Neuronal stem cell (in vitro differentiated cells): ENCODE results near the gene HNMT.

Experiments
- DNase-seq: peaks from one replicate; pipeline ENCODE4 v3.0.0-alpha.2; 2013; ENCODE audit warnings: low spot score
- H2AFZ ChIP-seq: one replicate; pipeline ENCODE4 v1.6.1; 2013; ENCODE audit warnings: mild to moderate bottlenecking, low read length, inconsistent platforms
- H2AK5ac ChIP-seq: 2 replicates; pipeline ENCODE4 v1.6.1; 2013; ENCODE audit warnings: low read depth, mild to moderate bottlenecking, inconsistent platforms, low read length, moderate library complexity, mixed read lengths
- H2BK120ac ChIP-seq: 2 replicates; pipeline ENCODE4 v1.6.1; 2013; ENCODE audit warnings: low read depth, mild to moderate bottlenecking, inconsistent platforms, low read length, moderate library complexity, mixed read lengths
- H2BK12ac ChIP-seq: one replicate; pipeline ENCODE4 v1.6.1; 2013; ENCODE audit warnings: low read length, inconsistent platforms
- H2BK15ac ChIP-seq: 2 replicates; pipeline ENCODE4 v1.6.1; 2013; ENCODE audit warnings: mild to moderate bottlenecking, low read length, inconsistent platforms, mixed read lengths
- H2BK5ac ChIP-seq: one replicate; pipeline ENCODE4 v1.6.1; 2013; ENCODE audit warnings: inconsistent platforms, mild to moderate bottlenecking, low read length, moderate library complexity
- H3K14ac ChIP-seq: one replicate; pipeline ENCODE4 v1.6.1; 2013; ENCODE audit warnings: low read length, inconsistent platforms
- H3K18ac ChIP-seq: 2 replicates; pipeline ENCODE4 v1.6.1; 2013; ENCODE audit warnings: low read length, inconsistent platforms
- H3K23ac ChIP-seq: 2 replicates; pipeline ENCODE4 v1.6.1; 2013; ENCODE audit warnings: low read depth, mild to moderate bottlenecking, mixed read lengths, low read length, inconsistent platforms; ENCODE audit not compliant: poor library complexity
- H3K27ac ChIP-seq: replicated peaks from 3 replicates; pipeline ENCODE4 v1.5.1; 2013; ENCODE audit warnings: low read length, inconsistent platforms
- H3K27me3 ChIP-seq, 3 experiments: 2 replicates each; pipeline ENCODE4 v1.6.1; 2013; ENCODE audit warnings: low read length in 3 of 3, mild to moderate bottlenecking in 2 of 3, inconsistent platforms in 1 of 3, low read depth in 1 of 3, mixed read lengths in 1 of 3, moderate library complexity in 1 of 3; ENCODE audit not compliant: control insufficient read depth in 3 of 3, insufficient read depth in 3 of 3
- H3K36me3 ChIP-seq, 2 donors: replicated peaks in 1 of 2; 2 replicates each; pipeline ENCODE4 v1.6.1; 2013; ENCODE audit warnings: low read length in 2 of 2; ENCODE audit not compliant: control insufficient read depth in 2 of 2, insufficient read depth in 2 of 2
- H3K4ac ChIP-seq: 2 replicates; pipeline ENCODE4 v1.6.1; 2013; ENCODE audit warnings: inconsistent platforms, mild to moderate bottlenecking, low read length, moderate library complexity
- H3K4me1 ChIP-seq, 2 donors: 1 replicate in 1 of 2; 2 replicates in 1 of 2; pipeline ENCODE4 v1.6.1; 2013; ENCODE audit warnings: low read length in 2 of 2, low read depth in 1 of 2; ENCODE audit not compliant: control insufficient read depth in 2 of 2, insufficient read depth in 1 of 2
- H3K4me2 ChIP-seq: one replicate; pipeline ENCODE4 v1.6.1; 2013; ENCODE audit warnings: mild to moderate bottlenecking, low read length, inconsistent platforms; ENCODE audit not compliant: insufficient read depth, poor library complexity, severe bottlenecking
- H3K4me3 ChIP-seq, 2 donors: 2 replicates each; pipeline ENCODE4 v1.5.1; 2013; ENCODE audit warnings: low read length in 2 of 2, mild to moderate bottlenecking in 2 of 2, inconsistent platforms in 1 of 2, moderate library complexity in 1 of 2
- H3K79me1 ChIP-seq: one replicate; pipeline ENCODE4 v1.6.1; 2013; ENCODE audit warnings: low read depth, mild to moderate bottlenecking, inconsistent platforms, low read length, moderate library complexity
- H3K9ac ChIP-seq: one replicate; pipeline ENCODE4 v1.6.1; 2013; ENCODE audit warnings: mild to moderate bottlenecking, low read depth, low read length, inconsistent platforms; ENCODE audit not compliant: poor library complexity
- H3K9me3 ChIP-seq, 2 donors: replicated peaks in 1 of 2; 2 replicates each; pipeline versions ENCODE3 to v1.6.1; 2013; ENCODE audit warnings: low read length in 2 of 2, mild to moderate bottlenecking in 2 of 2, inconsistent platforms in 1 of 2, low read depth in 1 of 2, mixed read lengths in 1 of 2, moderate library complexity in 1 of 2; ENCODE audit not compliant: control insufficient read depth in 2 of 2, insufficient read depth in 1 of 2
- H4K8ac ChIP-seq: one replicate; pipeline ENCODE4 v1.6.1; 2013; ENCODE audit warnings: low read depth, mild to moderate bottlenecking, inconsistent platforms, low read length, moderate library complexity
- H4K91ac ChIP-seq: one replicate; pipeline ENCODE4 v1.6.1; 2013; ENCODE audit warnings: low read length, low read depth, mild to moderate bottlenecking, inconsistent platforms; ENCODE audit not compliant: poor library complexity
- WGBS, 2 donors: extraction: QIAGEN DNeasy Blood & Tissue Kit; methylation state at CpG; one replicate each; pipeline ENCODE4 v1.1.7; 2013; ENCODE audit warnings: missing lambda C conversion rate in 2 of 2, mixed read lengths in 1 of 2; ENCODE audit not compliant: insufficient read length in 2 of 2, insufficient replicate concordance in 1 of 2; ENCODE audit errors: extremely low coverage in 2 of 2; 5-methylcytosine and 5-hydroxymethylcytosine counted together

HNMT gene

GRCh38 chr2:138029276-138029675 lies 65.0 kb downstream of the HNMT start:
- no peak overlapping the region for H3K23ac ChIP-seq
- no peak overlapping the region for H2BK15ac ChIP-seq
- no peak overlapping the region for H3K18ac ChIP-seq
- peaks cover 0 to 2% of the 10 kb centered on the region in 2 donors for H3K4me1 ChIP-seq
- DNase-seq: no peak
- H3K4ac ChIP-seq: no peak overlapping the region
- no peak overlapping the region for H2BK5ac ChIP-seq
- no peak overlapping the region for H2BK120ac ChIP-seq
- H3K4me3 ChIP-seq: no peak overlapping the region
- no peaks in the 10 kb centered on the region for H3K36me3 ChIP-seq
- no peak overlapping the region for H2AK5ac ChIP-seq
- H4K8ac ChIP-seq: no peak overlapping the region
- no peak overlapping the region for H2BK12ac ChIP-seq
- H3K27ac ChIP-seq: no peak overlapping the region
- no peaks in the 10 kb centered on the region for H3K9me3 ChIP-seq
- no peaks in the 10 kb centered on the region for H3K27me3 ChIP-seq
- H3K14ac ChIP-seq: no peak overlapping the region
- no peak overlapping the region for H3K9ac ChIP-seq
- no peaks in the 10 kb centered on the region for H3K79me1 ChIP-seq
- no peak overlapping the region for H4K91ac ChIP-seq
- H2AFZ ChIP-seq: no peak overlapping the region
- H3K4me2 ChIP-seq: no peak overlapping the region

GRCh38 chr2:138030459-138030858 lies 66.2 kb downstream of the HNMT start:
- Histone ChIP-seq H3K27me3 (no peaks in the 10 kb centered on the region), H3K27ac (no peak overlapping the region), H3K79me1 (no peaks in the 10 kb centered on the region), H3K4ac (no peak overlapping the region), H3K14ac (no peak overlapping the region), H2BK15ac (no peak overlapping the region), H2BK5ac (no peak overlapping the region), H4K8ac (no peak overlapping the region), H2AFZ (no peak overlapping the region), H3K36me3 (no peaks in the 10 kb centered on the region), H3K4me1 (peaks cover 0 to 2% of the 10 kb centered on the region in 2 donors), H2BK12ac (no peak overlapping the region), H3K4me2 (no peak overlapping the region), H3K18ac (no peak overlapping the region), H3K9ac (no peak overlapping the region), H2BK120ac (no peak overlapping the region), H3K9me3 (no peaks in the 10 kb centered on the region), H2AK5ac (no peak overlapping the region), H3K4me3 (no peak overlapping the region), H4K91ac (no peak overlapping the region), H3K23ac (no peak overlapping the region)
- WGBS, 2 donors: no CpG with 5 or more reads among the region's 3 CpGs
- DNase-seq: no peak

- H2AFZ ChIP-seq: no peak overlapping the region
- no peak overlapping the region for H3K4me3 ChIP-seq
- no peak overlapping the region for H2BK15ac ChIP-seq
- H3K4me2 ChIP-seq: no peak overlapping the region
- no peak overlapping the region for H2AK5ac ChIP-seq
- no peak overlapping the region for H2BK120ac ChIP-seq
- no peak overlapping the region for H3K14ac ChIP-seq
- H3K27me3 ChIP-seq: no peaks in the 10 kb centered on the region
- no peak overlapping the region for H3K9ac ChIP-seq
- WGBS, 2 donors: no CpG with 5 or more reads among the region's 2 CpGs
- no peaks in the 10 kb centered on the region for H3K79me1 ChIP-seq
- no peak overlapping the region for H4K91ac ChIP-seq
- H4K8ac ChIP-seq: no peak overlapping the region
- H3K23ac ChIP-seq: no peak overlapping the region
- no peaks in the 10 kb centered on the region for H3K9me3 ChIP-seq
- no peak for DNase-seq
- H2BK5ac ChIP-seq: no peak overlapping the region
- no peak overlapping the region for H3K4ac ChIP-seq
- no peak overlapping the region for H3K18ac ChIP-seq
- peaks cover 0 to 2% of the 10 kb centered on the region in 2 donors for H3K4me1 ChIP-seq
- no peak overlapping the region for H3K27ac ChIP-seq
- H2BK12ac ChIP-seq: no peak overlapping the region
- no peaks in the 10 kb centered on the region for H3K36me3 ChIP-seq
These were observed 68.1 kb downstream of the HNMT start for GRCh38 chr2:138032334-138032733.

GRCh38 chr2:138034536-138034935 lies 70.3 kb downstream of the HNMT start:
- no peak overlapping the region for H4K91ac ChIP-seq
- H3K4me1 ChIP-seq: peaks cover 0 to 2% of the 10 kb centered on the region in 2 donors
- no peak overlapping the region for H2BK12ac ChIP-seq
- H2BK15ac ChIP-seq: no peak overlapping the region
- H3K23ac ChIP-seq: no peak overlapping the region
- no peaks in the 10 kb centered on the region for H3K27me3 ChIP-seq
- H2BK5ac ChIP-seq: no peak overlapping the region
- no peaks in the 10 kb centered on the region for H3K36me3 ChIP-seq
- H2AK5ac ChIP-seq: no peak overlapping the region
- H3K9me3 ChIP-seq: no peaks in the 10 kb centered on the region
- no peak overlapping the region for H4K8ac ChIP-seq
- no peak overlapping the region for H3K4ac ChIP-seq
- H3K9ac ChIP-seq: no peak overlapping the region
- no peak overlapping the region for H3K4me3 ChIP-seq
- H2BK120ac ChIP-seq: no peak overlapping the region
- no peak overlapping the region for H3K18ac ChIP-seq
- no CpG with 5 or more reads among the region's 3 CpGs for WGBS, 2 donors
- no peak overlapping the region for H3K27ac ChIP-seq
- H2AFZ ChIP-seq: no peak overlapping the region
- no peak for DNase-seq
- H3K4me2 ChIP-seq: no peak overlapping the region
- H3K79me1 ChIP-seq: no peaks in the 10 kb centered on the region
- no peak overlapping the region for H3K14ac ChIP-seq
